Measurements from ENCODE around the gene AMDHD2. TPM values are rescaled to one million over a fixed set of nuclear protein-coding genes. Genes with fewer than 3 reads are reported as not detected.
"Not testable (repeated sequence)": the region's sequence is repeated elsewhere in the genome, so short reads cannot be mapped to it uniquely, and the experiment has no call there.

AMDHD2 gene, protein sequence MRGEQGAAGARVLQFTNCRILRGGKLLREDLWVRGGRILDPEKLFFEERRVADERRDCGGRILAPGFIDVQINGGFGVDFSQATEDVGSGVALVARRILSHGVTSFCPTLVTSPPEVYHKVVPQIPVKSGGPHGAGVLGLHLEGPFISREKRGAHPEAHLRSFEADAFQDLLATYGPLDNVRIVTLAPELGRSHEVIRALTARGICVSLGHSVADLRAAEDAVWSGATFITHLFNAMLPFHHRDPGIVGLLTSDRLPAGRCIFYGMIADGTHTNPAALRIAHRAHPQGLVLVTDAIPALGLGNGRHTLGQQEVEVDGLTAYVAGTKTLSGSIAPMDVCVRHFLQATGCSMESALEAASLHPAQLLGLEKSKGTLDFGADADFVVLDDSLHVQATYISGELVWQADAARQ
- total RNA-seq (2014; rRNA removed; shearing (Covaris generic)): 8.9 and 11.3 TPM in 2 replicates

GRCh38 chr16:2520097-2520783 is at the start of gene AMDHD2:
AMDHD2 (plus strand) TSS chr16:2520371; CDS start chr16:2520459, 88 bp downstream.
- peak; percentile 89 for DNase-seq (ENCODE audit: low read depth)

GRCh38 chr16:2470603-2471015 is 49.6 kb upstream of the AMDHD2 start:
- no peak for DNase-seq (ENCODE audit: low read depth)

- DNase-seq (ENCODE audit: low read depth): no peak
Measured at GRCh38 chr16:2471016-2471652, 49.0 kb upstream of the AMDHD2 start, which contains the start of gene NTN3. NTN3 (plus strand) TSS chr16:2471297; CDS start chr16:2471702, 405 bp downstream.

- DNase-seq (ENCODE audit: low read depth): no peak
Measured at GRCh38 chr16:2471653-2472487, 48.3 kb upstream of the AMDHD2 start.

DNA sequence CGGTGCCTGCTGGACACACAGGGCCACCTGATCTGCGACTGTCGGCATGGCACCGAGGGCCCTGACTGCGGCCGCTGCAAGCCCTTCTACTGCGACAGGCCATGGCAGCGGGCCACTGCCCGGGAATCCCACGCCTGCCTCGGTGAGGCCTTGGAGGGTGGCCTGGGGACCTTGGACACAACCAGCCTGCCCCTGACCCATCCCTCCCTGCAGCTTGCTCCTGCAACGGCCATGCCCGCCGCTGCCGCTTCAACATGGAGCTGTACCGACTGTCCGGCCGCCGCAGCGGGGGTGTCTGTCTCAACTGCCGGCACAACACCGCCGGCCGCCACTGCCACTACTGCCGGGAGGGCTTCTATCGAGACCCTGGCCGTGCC is 47.7 kb upstream of the AMDHD2 start:
- no peak for DNase-seq (ENCODE audit: low read depth)

DNA sequence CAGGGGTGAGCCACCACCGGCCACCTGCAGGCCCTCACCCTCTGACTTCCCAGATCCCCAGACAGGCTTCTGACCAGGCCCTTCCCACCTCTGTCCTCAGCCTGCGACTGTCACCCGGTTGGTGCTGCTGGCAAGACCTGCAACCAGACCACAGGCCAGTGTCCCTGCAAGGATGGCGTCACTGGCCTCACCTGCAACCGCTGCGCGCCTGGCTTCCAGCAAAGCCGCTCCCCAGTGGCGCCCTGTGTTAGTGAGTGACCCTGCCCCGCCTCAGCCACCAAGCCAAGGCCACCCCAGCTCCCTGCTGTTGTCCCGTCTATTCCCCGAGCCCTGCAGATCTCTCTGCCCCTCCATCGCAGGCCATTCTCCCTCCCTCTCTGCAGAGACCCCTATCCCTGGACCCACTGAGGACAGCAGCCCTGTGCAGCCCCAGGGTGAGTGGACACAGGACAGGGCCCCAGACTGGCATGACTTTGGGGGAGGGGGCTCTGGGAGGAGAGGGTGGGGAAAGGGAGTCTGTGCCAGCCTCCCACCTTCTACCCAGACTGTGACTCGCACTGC is 47.2 kb upstream of the AMDHD2 start:
- DNase-seq (ENCODE audit: low read depth): no peak

GRCh38 chr16:2473446-2473926 is 46.7 kb upstream of the AMDHD2 start:
- DNase-seq (ENCODE audit: low read depth): no peak

DNA sequence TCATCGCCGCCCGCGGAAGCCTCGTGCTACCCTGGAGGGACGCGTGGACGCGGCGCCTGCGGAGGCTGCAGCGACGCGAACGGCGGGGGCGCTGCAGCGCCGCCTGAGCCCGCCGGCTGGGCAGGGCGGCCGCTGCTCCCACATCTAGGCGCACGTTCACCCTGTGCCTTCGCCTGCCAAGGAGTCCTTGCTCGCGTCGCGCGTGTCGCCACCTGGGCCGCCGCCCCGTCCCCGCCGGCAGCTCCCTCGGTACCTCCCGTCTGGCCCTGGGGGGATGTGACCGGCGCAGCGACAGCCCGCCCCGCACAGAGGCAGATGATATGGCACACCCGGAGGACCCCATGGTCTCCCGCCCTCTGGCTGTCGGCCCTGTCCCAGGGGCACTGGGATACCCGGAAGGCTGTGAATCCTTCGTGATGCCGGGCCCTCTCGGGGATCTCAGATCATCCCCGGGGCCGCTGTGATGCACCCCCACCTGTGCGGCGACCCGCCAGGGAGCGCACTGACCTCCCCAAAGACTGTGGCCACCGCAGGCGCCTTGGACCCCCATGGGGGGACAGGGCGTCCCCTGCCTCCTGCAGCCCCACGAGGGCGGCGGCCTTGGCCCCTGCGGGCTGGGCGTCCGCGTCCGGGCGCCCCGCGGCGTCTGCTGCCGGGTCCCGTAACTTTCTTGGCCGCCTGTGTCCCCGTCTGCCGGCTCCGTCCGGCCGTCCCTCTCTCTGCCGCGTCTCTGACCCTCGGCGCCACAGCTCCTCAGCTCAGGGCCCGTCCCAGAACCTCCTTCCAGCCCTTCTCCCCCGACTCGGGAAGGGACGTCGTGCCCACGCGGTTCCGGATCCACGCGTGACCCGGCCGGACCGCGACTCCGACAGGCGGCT is 45.9 kb upstream of the AMDHD2 start:
- DNase-seq (ENCODE audit: low read depth): peak; percentile 36

- peak; percentile 74 for DNase-seq (ENCODE audit: low read depth)
Measured at GRCh38 chr16:2474877-2475412, 45.2 kb upstream of the AMDHD2 start, which contains the start of gene TBC1D24. TBC1D24 (plus strand) TSS chr16:2475127; CDS start chr16:2496149, 21,022 bp downstream.

GRCh38 chr16:2475413-2476344 is 44.5 kb upstream of the AMDHD2 start:
- DNase-seq (ENCODE audit: low read depth): no peak

DNA sequence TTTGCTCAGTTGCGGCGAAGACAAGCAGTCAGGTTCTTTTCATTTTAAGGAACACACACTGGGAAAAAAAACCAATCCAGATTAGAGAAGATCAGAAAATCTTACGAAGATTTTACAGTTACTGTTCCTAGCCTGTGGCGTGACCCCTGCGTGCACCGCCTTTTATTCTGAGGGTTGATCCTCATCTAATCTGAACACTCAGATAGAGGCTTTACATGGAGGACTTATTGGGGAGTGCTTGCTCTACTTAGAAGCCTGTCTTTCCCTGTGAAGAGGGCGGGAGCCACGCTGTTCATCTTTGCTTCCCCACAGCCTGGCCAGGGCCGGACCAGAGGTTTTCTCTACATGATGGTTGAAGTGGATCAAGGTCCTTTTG is 43.8 kb upstream of the AMDHD2 start:
- no peak for DNase-seq (ENCODE audit: low read depth)

GRCh38 chr16:2476741-2477140 is 43.4 kb upstream of the AMDHD2 start:
- no peak for DNase-seq (ENCODE audit: low read depth)

GRCh38 chr16:2477327-2477726 is 42.8 kb upstream of the AMDHD2 start:
- DNase-seq (ENCODE audit: low read depth): no peak

DNA sequence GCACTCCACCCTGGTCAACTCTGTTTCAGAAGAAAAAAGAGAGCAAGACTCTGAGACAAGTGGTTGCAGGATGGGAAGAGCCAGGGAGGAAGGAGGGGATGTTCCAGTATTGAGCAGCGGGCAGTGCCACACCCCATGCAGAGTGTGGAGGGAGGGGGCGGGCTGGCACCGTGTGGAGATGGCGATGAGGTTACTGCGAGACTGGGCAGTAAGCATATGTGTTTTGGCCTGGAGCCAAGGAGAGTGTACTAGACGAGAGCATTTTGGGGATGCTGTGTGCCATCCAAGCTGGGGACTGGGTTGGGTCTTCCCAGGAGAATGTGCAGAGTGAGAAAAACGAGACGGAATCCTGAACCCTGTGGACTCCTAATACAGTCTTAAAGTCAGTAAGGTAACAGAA is 41.9 kb upstream of the AMDHD2 start:
- no peak for DNase-seq (ENCODE audit: low read depth)

- DNase-seq (ENCODE audit: low read depth): not testable (repeated sequence)
Measured at GRCh38 chr16:2479996-2480395, 40.2 kb upstream of the AMDHD2 start.

- DNase-seq (ENCODE audit: low read depth): no peak
Measured at GRCh38 chr16:2480948-2481347, 39.2 kb upstream of the AMDHD2 start.

GRCh38 chr16:2481676-2482075 is 38.5 kb upstream of the AMDHD2 start:
- DNase-seq (ENCODE audit: low read depth): no peak

DNA sequence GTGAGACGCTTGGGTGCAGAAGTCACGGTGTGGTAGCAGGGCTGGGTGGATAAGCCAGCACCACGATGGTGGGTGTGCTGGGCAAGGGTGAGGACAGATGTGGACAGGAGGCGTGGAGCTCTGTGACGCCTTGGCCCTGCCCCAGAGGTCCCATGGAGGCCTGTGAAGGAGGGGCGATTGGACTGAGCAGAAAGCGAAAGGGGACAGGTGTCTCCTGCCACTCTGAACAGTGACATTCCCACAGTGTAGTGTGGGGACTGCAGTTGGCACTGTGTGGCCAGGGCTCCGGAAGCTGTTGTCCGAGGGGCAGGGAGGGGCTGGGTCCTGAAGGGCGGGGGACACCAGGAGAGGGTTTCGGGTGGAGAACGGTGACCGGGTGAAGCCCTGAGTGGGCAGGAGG is 37.9 kb upstream of the AMDHD2 start:
- DNase-seq (ENCODE audit: low read depth): no peak

Data from RPMI7951 (cell line).